Measurements from ENCODE around the gene POMGNT2.

The POMGNT2 gene

DNA sequence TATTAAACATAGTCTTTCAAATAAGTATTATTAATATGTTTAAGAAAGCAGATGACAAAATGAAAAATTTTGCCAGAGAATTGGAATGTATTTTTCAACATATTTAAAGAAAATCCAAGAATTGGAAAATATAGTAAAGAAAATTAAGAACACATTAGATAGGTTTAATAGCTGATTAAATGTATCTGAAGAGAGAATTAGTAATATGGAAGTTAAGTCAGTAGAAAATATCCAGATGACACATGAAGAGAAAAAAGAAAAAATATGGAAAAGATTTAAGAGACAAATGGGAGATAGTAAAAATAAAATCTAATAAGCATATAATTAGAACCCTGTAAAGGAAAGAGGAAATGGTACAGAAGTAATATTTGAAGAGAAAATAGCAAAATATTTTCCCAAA, 18.0 kb upstream of the POMGNT2 start:
- CTCF ChIA-PET = no interaction called here
- no peak for DNase-seq (ENCODE audit: extremely low spot score)
- TF ChIP-seq CTBP1 (IDR thresholded peaks at IDR 0.05; ENCODE audit: borderline replicate concordance) = no peak
- no peak for TF ChIP-seq FOXM1 (IDR thresholded peaks at IDR 0.05; ENCODE audit: borderline replicate concordance)
- no peak for TF ChIP-seq LEF1 (IDR thresholded peaks at IDR 0.05; ENCODE audit: borderline replicate concordance)
- no peak for TF ChIP-seq BHLHE40 (IDR thresholded peaks at IDR 0.05; ENCODE audit: borderline replicate concordance)
- TF ChIP-seq HDGF (IDR thresholded peaks at IDR 0.05; ENCODE audit: borderline replicate concordance) = no peak
- no peak for TF ChIP-seq FOXK2 (IDR thresholded peaks at IDR 0.05)
- no peak for TF ChIP-seq SP1 (IDR thresholded peaks at IDR 0.05)
- POLR2A ChIA-PET = no interaction called here

DNA sequence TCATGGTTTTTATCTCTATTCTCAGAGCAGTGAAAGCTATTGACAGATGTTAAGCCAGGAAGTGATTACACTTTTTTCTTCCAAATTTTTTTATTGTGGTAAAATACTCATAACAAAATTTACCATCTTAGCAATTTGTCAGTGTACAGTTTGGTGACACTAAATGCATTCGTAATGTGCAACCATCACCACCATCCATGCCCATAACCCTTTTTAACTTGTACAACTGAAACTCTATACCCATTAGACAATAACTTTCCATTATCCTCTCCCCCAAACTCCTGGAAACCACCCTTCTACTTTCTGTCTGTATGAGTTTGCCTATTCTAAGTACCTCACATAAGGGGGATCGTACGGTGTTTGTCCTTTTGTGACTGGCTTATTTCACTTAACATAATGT, 15.1 kb upstream of the POMGNT2 start:
- POLR2A ChIA-PET = no interaction called here
- CTCF ChIA-PET = interaction anchor here (0.8 kb wide), 1 partner anchor 253 kb away, joined by 3 read pairs; no protein-coding TSS in a partner anchor
- DNase-seq (ENCODE audit: extremely low spot score) = no peak
- TF ChIP-seq CTBP1 (IDR thresholded peaks at IDR 0.05; ENCODE audit: borderline replicate concordance) (no peak), L3MBTL2 (conservative IDR thresholded peaks at IDR 0.05) (no peak)

DNA sequence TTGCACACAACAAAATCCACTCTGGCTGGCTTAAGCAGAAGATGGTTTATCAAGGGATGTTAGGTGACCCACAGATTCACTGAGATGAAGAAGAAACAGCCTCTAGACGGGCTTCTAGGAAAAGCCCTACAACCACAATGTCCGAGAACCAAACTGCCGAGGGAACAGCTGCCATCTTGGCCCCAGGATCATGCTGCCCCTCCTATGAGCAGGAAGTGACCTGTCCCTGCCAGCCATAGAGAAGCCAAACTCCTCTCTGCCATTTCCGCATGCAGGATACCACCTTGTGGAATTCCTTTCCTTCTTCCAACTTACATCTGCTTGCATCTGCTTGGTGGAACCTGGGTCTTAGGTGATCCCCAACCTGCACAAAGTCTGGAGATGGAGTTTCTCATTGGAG, 11.4 kb upstream of the POMGNT2 start:
- ChIA-PET POLR2A (no interaction called here), CTCF (no interaction called here)
- DNase-seq (ENCODE audit: extremely low spot score) = no peak
- TF ChIP-seq LEF1 (IDR thresholded peaks at IDR 0.05; ENCODE audit: borderline replicate concordance) (no peak), L3MBTL2 (conservative IDR thresholded peaks at IDR 0.05) (no peak), FOXA1 (IDR thresholded peaks at IDR 0.05) (no peak), SP1 (IDR thresholded peaks at IDR 0.05) (no peak), TARDBP (IDR thresholded peaks at IDR 0.05) (no peak), ELF4 (IDR thresholded peaks at IDR 0.05) (no peak), HDGF (IDR thresholded peaks at IDR 0.05; ENCODE audit: borderline replicate concordance) (no peak), CTBP1 (IDR thresholded peaks at IDR 0.05; ENCODE audit: borderline replicate concordance) (no peak), ZNF384 (IDR thresholded peaks at IDR 0.05) (no peak), SUZ12 (IDR thresholded peaks at IDR 0.05) (no peak), FOXM1 (IDR thresholded peaks at IDR 0.05; ENCODE audit: borderline replicate concordance) (no peak), FOXK2 (IDR thresholded peaks at IDR 0.05) (no peak)
- TF ChIP-seq, protein P1, sequence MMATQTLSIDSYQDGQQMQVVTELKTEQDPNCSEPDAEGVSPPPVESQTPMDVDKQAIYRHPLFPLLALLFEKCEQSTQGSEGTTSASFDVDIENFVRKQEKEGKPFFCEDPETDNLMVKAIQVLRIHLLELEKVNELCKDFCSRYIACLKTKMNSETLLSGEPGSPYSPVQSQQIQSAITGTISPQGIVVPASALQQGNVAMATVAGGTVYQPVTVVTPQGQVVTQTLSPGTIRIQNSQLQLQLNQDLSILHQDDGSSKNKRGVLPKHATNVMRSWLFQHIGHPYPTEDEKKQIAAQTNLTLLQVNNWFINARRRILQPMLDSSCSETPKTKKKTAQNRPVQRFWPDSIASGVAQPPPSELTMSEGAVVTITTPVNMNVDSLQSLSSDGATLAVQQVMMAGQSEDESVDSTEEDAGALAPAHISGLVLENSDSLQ (IDR thresholded peaks at IDR 0.05) = no peak

DNA sequence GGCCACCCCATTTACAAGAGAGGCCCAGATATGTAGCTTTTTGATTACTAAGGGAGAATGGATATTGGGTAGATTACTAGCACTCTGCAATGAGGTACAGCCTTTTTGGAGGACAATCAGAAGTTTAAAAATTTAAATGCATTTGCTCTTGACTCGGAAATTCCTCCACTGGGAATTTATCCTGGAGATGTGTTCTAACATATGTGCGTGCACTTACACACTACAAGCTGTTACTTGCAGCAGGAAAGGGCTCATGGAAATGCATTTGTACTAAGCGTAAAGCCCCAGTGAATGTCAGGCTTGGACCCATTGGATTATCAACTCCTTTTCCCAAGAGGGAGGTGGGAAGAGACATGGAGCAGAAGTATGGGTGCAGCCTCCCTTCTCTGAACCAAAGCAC, 7.8 kb upstream of the POMGNT2 start:
- no peak for DNase-seq (ENCODE audit: extremely low spot score)
- CTCF ChIA-PET = no interaction called here
- TF ChIP-seq FOXK2 (IDR thresholded peaks at IDR 0.05) (no peak), TARDBP (IDR thresholded peaks at IDR 0.05) (no peak), ELF4 (IDR thresholded peaks at IDR 0.05) (no peak), ZNF384 (IDR thresholded peaks at IDR 0.05) (no peak), BHLHE40 (IDR thresholded peaks at IDR 0.05; ENCODE audit: borderline replicate concordance) (no peak), HDGF (IDR thresholded peaks at IDR 0.05; ENCODE audit: borderline replicate concordance) (no peak), FOXA1 (IDR thresholded peaks at IDR 0.05) (no peak), ARNT (IDR thresholded peaks at IDR 0.05) (no peak), L3MBTL2 (conservative IDR thresholded peaks at IDR 0.05) (no peak), FOXM1 (IDR thresholded peaks at IDR 0.05; ENCODE audit: borderline replicate concordance) (no peak), NFRKB (IDR thresholded peaks at IDR 0.05) (no peak), CTBP1 (IDR thresholded peaks at IDR 0.05; ENCODE audit: borderline replicate concordance) (no peak)
- TF ChIP-seq, protein P1 (IDR thresholded peaks at IDR 0.05) = no peak
- POLR2A ChIA-PET = no interaction called here

DNA sequence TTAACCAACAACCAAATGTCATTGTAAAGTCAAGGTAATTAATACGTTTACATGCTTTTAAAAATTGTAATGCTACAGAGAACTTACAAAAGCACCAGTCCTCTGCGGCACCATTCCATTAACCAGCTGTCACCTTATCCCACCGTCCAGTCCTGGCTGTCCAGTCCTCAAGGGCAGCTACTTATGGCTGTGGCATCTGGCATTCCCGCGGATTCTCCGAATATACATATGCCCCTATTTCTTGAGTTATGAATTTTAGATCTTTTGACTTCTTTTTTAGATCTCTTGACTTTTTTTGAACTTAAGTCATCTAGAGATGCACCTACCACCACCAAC, 382 bp upstream of the POMGNT2 start:
- ChIA-PET POLR2A (no interaction called here), CTCF (no interaction called here)
- peak; percentile 36 for DNase-seq (ENCODE audit: extremely low spot score)
- no peak for TF ChIP-seq FOXM1 (IDR thresholded peaks at IDR 0.05; ENCODE audit: borderline replicate concordance)
- TF ChIP-seq FOXA1 (IDR thresholded peaks at IDR 0.05) = no peak
- 0 out of 2 replicates have a peak, but pooled peaks have one; percentile 13 for TF ChIP-seq L3MBTL2 (conservative IDR thresholded peaks at IDR 0.05)
- no peak for TF ChIP-seq LEF1 (IDR thresholded peaks at IDR 0.05; ENCODE audit: borderline replicate concordance)
- TF ChIP-seq TARDBP (IDR thresholded peaks at IDR 0.05) = no peak

DNA sequence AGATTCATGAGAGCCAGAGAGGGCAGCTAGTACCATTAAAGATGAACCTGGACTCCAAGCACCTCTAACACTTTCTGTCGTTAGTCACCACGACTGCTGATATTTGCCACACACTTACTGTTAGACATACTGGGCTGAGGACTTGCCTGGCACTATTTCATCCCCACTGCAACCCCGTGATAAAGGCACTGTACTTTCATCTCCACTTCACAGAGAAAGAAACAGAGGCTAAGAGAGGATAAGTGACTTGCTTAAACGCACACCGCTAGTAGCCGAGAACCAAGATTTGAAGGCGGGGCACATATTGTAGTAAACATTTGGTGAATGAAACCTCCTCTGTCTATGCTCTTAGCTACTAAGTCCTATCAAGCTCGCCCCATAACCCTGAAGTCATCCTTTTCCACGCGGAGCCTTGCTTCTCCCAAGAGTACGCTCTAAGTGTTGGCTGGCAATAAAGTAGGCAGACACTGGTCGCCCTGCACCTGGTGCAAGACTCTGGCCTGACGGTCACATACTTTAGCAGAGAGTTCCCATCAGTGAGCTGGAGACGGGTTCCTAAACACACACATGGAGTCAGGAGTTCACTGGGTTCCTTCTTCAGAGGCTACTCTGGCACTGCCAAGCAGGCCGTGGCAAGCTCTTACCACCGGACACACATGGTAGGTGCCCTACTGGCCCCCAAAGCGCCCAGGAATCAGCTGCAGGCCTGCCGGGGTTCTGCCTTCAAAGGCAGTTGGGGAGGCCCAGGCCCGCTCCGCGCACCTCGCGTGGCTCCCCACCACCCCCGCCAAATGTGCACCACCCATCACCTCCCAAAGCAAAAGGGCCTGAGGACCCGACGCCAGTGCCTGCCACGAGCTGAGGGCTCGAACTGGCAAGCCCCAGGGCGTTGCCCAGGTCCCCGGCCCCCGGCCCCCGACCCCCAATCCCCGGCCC, 951 bp downstream of the POMGNT2 start:
- CTCF ChIA-PET = no interaction called here
- POLR2A ChIA-PET = interaction anchor here (1.0 kb wide), 1 partner anchor 8 kb away, joined by 3 read pairs; no protein-coding TSS in a partner anchor
- no peak for TF ChIP-seq NFRKB (IDR thresholded peaks at IDR 0.05)
- TF ChIP-seq HDGF (IDR thresholded peaks at IDR 0.05; ENCODE audit: borderline replicate concordance) = no peak
- no peak for TF ChIP-seq FOXM1 (IDR thresholded peaks at IDR 0.05; ENCODE audit: borderline replicate concordance)
- TF ChIP-seq LEF1 (IDR thresholded peaks at IDR 0.05; ENCODE audit: borderline replicate concordance) = no peak
- no peak for TF ChIP-seq CTBP1 (IDR thresholded peaks at IDR 0.05; ENCODE audit: borderline replicate concordance)
- TF ChIP-seq BHLHE40 (IDR thresholded peaks at IDR 0.05; ENCODE audit: borderline replicate concordance) = no peak
- TF ChIP-seq ELF4 (IDR thresholded peaks at IDR 0.05) = no peak
- TF ChIP-seq FOXK2 (IDR thresholded peaks at IDR 0.05) = no peak
- TF ChIP-seq L3MBTL2 (conservative IDR thresholded peaks at IDR 0.05) = no peak
- no peak for TF ChIP-seq SUZ12 (IDR thresholded peaks at IDR 0.05)
- no peak for TF ChIP-seq FOXA1 (IDR thresholded peaks at IDR 0.05)
- no peak for TF ChIP-seq ARNT (IDR thresholded peaks at IDR 0.05)
- no peak for TF ChIP-seq SP1 (IDR thresholded peaks at IDR 0.05)
- TF ChIP-seq, protein P1 (IDR thresholded peaks at IDR 0.05) = no peak
- no peak for TF ChIP-seq ZNF384 (IDR thresholded peaks at IDR 0.05)
- no peak for TF ChIP-seq TARDBP (IDR thresholded peaks at IDR 0.05)
- DNase-seq (ENCODE audit: extremely low spot score) = peak; percentile 20

Measured in HEK293T (cell line).